ENCODE measurements around the gene TNKS2.

The TNKS2 gene

GRCh38 chr10:91908337-91909116 is 110.3 kb downstream of the TNKS2 start:
- H3K27ac ChIP-seq = peak overlapping the region; percentile 49 to 89 (median 85); a peak in 21 of 22 replicates
- peak overlapping the region; percentile 84 to 96 (median 93) for H3K4me2 ChIP-seq
- H3K36me3 ChIP-seq = peaks cover 0 to 14% (median 0%) of the 10 kb centered on the region in 11 experiments; a peak in 3 of 22 replicates
- TF ChIP-seq Cebpa-rat (IDR thresholded peaks at IDR 0.05) = no peak
- H3K4me1 ChIP-seq = peaks cover 16 to 32% (median 26%) of the 10 kb centered on the region in 10 experiments
- peak overlapping the region; percentile 77 to 91 (median 85) for H3K9ac ChIP-seq
- H3K27me3 ChIP-seq = no peaks in the 10 kb centered on the region
- H4K20me1 ChIP-seq = no peaks in the 10 kb centered on the region
- H3K9me3 ChIP-seq (replicated peaks in 1 of 11) = no peaks in the 10 kb centered on the region
- H3K4me3 ChIP-seq = peak overlapping the region; percentile 72 to 96 (median 86)

GRCh38 chr10:91909117-91909677 is 111.0 kb downstream of the TNKS2 start, which contains the start of gene FGFBP3:
Gene FGFBP3 (minus strand): TSS chr10:91909486. CDS start chr10:91908969, 517 bp downstream.
- no peaks in the 10 kb centered on the region for H3K27me3 ChIP-seq
- no peak for TF ChIP-seq Cebpa-rat (IDR thresholded peaks at IDR 0.05)
- H3K27ac ChIP-seq = peak within 1 kb of the TSS; percentile 49 to 89 (median 85); a peak in 21 of 22 replicates
- no peaks in the 10 kb centered on the region for H3K9me3 ChIP-seq (replicated peaks in 1 of 11)
- peaks cover 16 to 29% (median 23%) of the 10 kb centered on the region in 10 experiments for H3K4me1 ChIP-seq
- peaks cover 0 to 14% (median 0%) of the 10 kb centered on the region in 11 experiments; a peak in 3 of 22 replicates for H3K36me3 ChIP-seq
- H3K4me2 ChIP-seq = peak within 1 kb of the TSS; percentile 84 to 96 (median 93)
- peak within 1 kb of the TSS; percentile 72 to 96 (median 86) for H3K4me3 ChIP-seq
- H3K9ac ChIP-seq = peak within 1 kb of the TSS; percentile 77 to 91 (median 85)
- no peaks in the 10 kb centered on the region for H4K20me1 ChIP-seq

- Histone ChIP-seq H3K9me3 (replicated peaks in 1 of 11) (no peaks in the 10 kb centered on the region), H3K4me3 (no peak overlapping the region), H3K36me3 (peaks cover 0 to 14% (median 0%) of the 10 kb centered on the region in 11 experiments; a peak in 3 of 22 replicates), H3K4me1 (peaks cover 16 to 29% (median 22%) of the 10 kb centered on the region in 10 experiments), H3K9ac (0 out of 22 replicates have a peak overlapping the region, but pooled peaks of 1 of the 11 experiments have one; percentile 17), H3K27me3 (no peaks in the 10 kb centered on the region), H3K4me2 (peak overlapping the region in 8 of 11 experiments; percentile 28 to 96 (median 92); a peak in 9 of 22 replicates), H4K20me1 (no peaks in the 10 kb centered on the region), H3K27ac (no peak overlapping the region)
- TF ChIP-seq Cebpa-rat (IDR thresholded peaks at IDR 0.05) = no peak
These were observed 112.2 kb downstream of the TNKS2 start for GRCh38 chr10:91910467-91910866.
